Measurements from ENCODE around the gene KAT5. TPM values are rescaled to one million over a fixed set of nuclear protein-coding genes. Genes with fewer than 3 reads are reported as not detected.

KAT5 gene
- total and polyA plus RNA-seq, 2 donors (not counting 1 experiment from before 2014, with no cell fraction given): 84.6 to 142 TPM

- peaks cover 47% of the 10 kb centered on the region for H3K27me3 Mint-ChIP-seq
- no peak overlapping the region for H3K9ac ChIP-seq (ENCODE audit: low read length)
- H3K36me3 ChIP-seq (replicated peaks in 1 of 2; ENCODE audit: control extremely low read depth in 1 of 2, control insufficient read depth in 1 of 2, extremely low read depth in 1 of 2, insufficient read depth in 2 of 2, low read length in 1 of 2): no peaks in the 10 kb centered on the region
- peaks cover 0 to 1% (median 0%) of the 10 kb centered on the region in 3 donors for H3K9me3 ChIP-seq (ENCODE audit: control extremely low read depth in 1 of 3, control insufficient read depth in 2 of 3, insufficient read depth in 1 of 3, low read length in 2 of 3)
- H3K4me1 ChIP-seq (ENCODE audit: control insufficient read depth in 2 of 2, insufficient read depth in 2 of 2, low read length in 2 of 2): no peaks in the 10 kb centered on the region
- ChIA-PET CTCF (no interaction called here), POLR2A (no interaction called here)
- no peaks in the 10 kb centered on the region for H3K4me1 Mint-ChIP-seq
- ATAC-seq (ENCODE audit: low read depth) (no peak), DNase-seq (no peak)
- no peak overlapping the region for H3K4me3 Mint-ChIP-seq
- no peak overlapping the region for H3K4me3 ChIP-seq (ENCODE audit: control extremely low read depth in 1 of 5, extremely low read depth in 1 of 5, insufficient read depth in 1 of 5, low read depth in 2 of 5, low read length in 4 of 5)
- TF ChIP-seq, protein P1, sequence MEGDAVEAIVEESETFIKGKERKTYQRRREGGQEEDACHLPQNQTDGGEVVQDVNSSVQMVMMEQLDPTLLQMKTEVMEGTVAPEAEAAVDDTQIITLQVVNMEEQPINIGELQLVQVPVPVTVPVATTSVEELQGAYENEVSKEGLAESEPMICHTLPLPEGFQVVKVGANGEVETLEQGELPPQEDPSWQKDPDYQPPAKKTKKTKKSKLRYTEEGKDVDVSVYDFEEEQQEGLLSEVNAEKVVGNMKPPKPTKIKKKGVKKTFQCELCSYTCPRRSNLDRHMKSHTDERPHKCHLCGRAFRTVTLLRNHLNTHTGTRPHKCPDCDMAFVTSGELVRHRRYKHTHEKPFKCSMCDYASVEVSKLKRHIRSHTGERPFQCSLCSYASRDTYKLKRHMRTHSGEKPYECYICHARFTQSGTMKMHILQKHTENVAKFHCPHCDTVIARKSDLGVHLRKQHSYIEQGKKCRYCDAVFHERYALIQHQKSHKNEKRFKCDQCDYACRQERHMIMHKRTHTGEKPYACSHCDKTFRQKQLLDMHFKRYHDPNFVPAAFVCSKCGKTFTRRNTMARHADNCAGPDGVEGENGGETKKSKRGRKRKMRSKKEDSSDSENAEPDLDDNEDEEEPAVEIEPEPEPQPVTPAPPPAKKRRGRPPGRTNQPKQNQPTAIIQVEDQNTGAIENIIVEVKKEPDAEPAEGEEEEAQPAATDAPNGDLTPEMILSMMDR (IDR thresholded peaks at IDR 0.05): no peak
- no peak for TF ChIP-seq EZH2 (IDR thresholded peaks at IDR 0.05; ENCODE audit: borderline replicate concordance, insufficient read depth, low read depth, low read length, poor library complexity, severe bottlenecking)
- no peak overlapping the region for H3K4me2 ChIP-seq (replicated peaks; ENCODE audit: low read depth, low read length, poor library complexity, severe bottlenecking)
- H3K27ac ChIP-seq (ENCODE audit: low read length in 2 of 2): no peak overlapping the region
- intact Hi-C loops (cut with micrococcal nuclease): no loop called here
- H3K79me2 ChIP-seq (ENCODE audit: control insufficient read depth, insufficient read depth, low read length): no peaks in the 10 kb centered on the region
- H2AFZ ChIP-seq (ENCODE audit: insufficient read depth, low read depth, low read length, poor library complexity, severe bottlenecking): no peak overlapping the region
- H3K9me3 Mint-ChIP-seq (ENCODE audit: insufficient read depth): peaks cover 4% of the 10 kb centered on the region
- no peak overlapping the region for H3K27ac Mint-ChIP-seq
- H3K27me3 ChIP-seq (replicated peaks in 1 of 4; ENCODE audit: control extremely low read depth in 1 of 4, control insufficient read depth in 3 of 4, insufficient read depth in 4 of 4, low read length in 3 of 4): peaks cover 0 to 7% (median 4%) of the 10 kb centered on the region in 4 experiments
- H4K20me1 ChIP-seq (ENCODE audit: control insufficient read depth, insufficient read depth, low read length, poor library complexity, severe bottlenecking): no peaks in the 10 kb centered on the region
These were observed 24.8 kb downstream of the KAT5 start for GRCh38 chr11:65736810-65737209.

- WGBS (ENCODE audit: insufficient coverage): no CpG with 5 or more reads among the region's 2 CpGs
- Histone ChIP-seq H3K36me3 (replicated peaks in 1 of 2; ENCODE audit: control extremely low read depth in 1 of 2, control insufficient read depth in 1 of 2, extremely low read depth in 1 of 2, insufficient read depth in 2 of 2, low read length in 1 of 2) (no peaks in the 10 kb centered on the region), H3K4me3 (ENCODE audit: control extremely low read depth in 1 of 5, extremely low read depth in 1 of 5, insufficient read depth in 1 of 5, low read depth in 2 of 5, low read length in 4 of 5) (no peak overlapping the region), H3K27me3 (replicated peaks in 1 of 4; ENCODE audit: control extremely low read depth in 1 of 4, control insufficient read depth in 3 of 4, insufficient read depth in 4 of 4, low read length in 3 of 4) (peaks cover 0 to 7% (median 5%) of the 10 kb centered on the region in 4 experiments), H3K4me1 (ENCODE audit: control insufficient read depth in 2 of 2, insufficient read depth in 2 of 2, low read length in 2 of 2) (no peaks in the 10 kb centered on the region), H3K9me3 (ENCODE audit: control extremely low read depth in 1 of 3, control insufficient read depth in 2 of 3, insufficient read depth in 1 of 3, low read length in 2 of 3) (peaks cover 0 to 1% (median 0%) of the 10 kb centered on the region in 3 donors), H3K4me2 (replicated peaks; ENCODE audit: low read depth, low read length, poor library complexity, severe bottlenecking) (no peak overlapping the region), H3K9ac (ENCODE audit: low read length) (no peak overlapping the region), H3K27ac (ENCODE audit: low read length in 2 of 2) (no peak overlapping the region), H2AFZ (ENCODE audit: insufficient read depth, low read depth, low read length, poor library complexity, severe bottlenecking) (no peak overlapping the region), H4K20me1 (ENCODE audit: control insufficient read depth, insufficient read depth, low read length, poor library complexity, severe bottlenecking) (no peaks in the 10 kb centered on the region), H3K79me2 (ENCODE audit: control insufficient read depth, insufficient read depth, low read length) (no peaks in the 10 kb centered on the region)
- Mint-ChIP-seq H3K27me3 (peaks cover 43% of the 10 kb centered on the region), H3K9me3 (ENCODE audit: insufficient read depth) (peaks cover 2% of the 10 kb centered on the region), H3K27ac (no peak overlapping the region), H3K4me1 (no peaks in the 10 kb centered on the region), H3K4me3 (no peak overlapping the region)
- ChIA-PET POLR2A (no interaction called here), CTCF (no interaction called here)
- TF ChIP-seq, protein P1 (IDR thresholded peaks at IDR 0.05): no peak
- no peak for TF ChIP-seq EZH2 (IDR thresholded peaks at IDR 0.05; ENCODE audit: borderline replicate concordance, insufficient read depth, low read depth, low read length, poor library complexity, severe bottlenecking)
- intact Hi-C loops (cut with micrococcal nuclease): no loop called here
- DNase-seq: no peak
- no peak for ATAC-seq (ENCODE audit: low read depth)
These were observed 27.0 kb downstream of the KAT5 start for GRCh38 chr11:65739022-65739421.

Data from B cell (primary cell).